SK-N-SH treated with all-trans-retinoic acid at 6 μM for 48 hours (cell line): ENCODE data around the gene ACE.

Experiments used
- ARNTL ChIP-seq: fragments of 450-650 bp; formaldehyde crosslinking; IDR thresholded peaks from 2 replicates; pipeline ENCODE4 v1.5.0; 2020; ENCODE audit warnings: low read depth, mild to moderate bottlenecking, moderate library complexity, borderline replicate concordance
- CREB5 ChIP-seq: fragments of 250-450 bp; sonication (Bioruptor Pico); IDR thresholded peaks from 2 replicates; pipeline ENCODE4 v1.5.1; 2020; ENCODE audit warnings: low read depth, mild to moderate bottlenecking, moderate library complexity
- CSRNP3 ChIP-seq: fragments of 250-450 bp; sonication (Bioruptor Pico); IDR thresholded peaks from 2 replicates; pipeline ENCODE4 v1.5.1; 2021; ENCODE audit warnings: mild to moderate bottlenecking, moderate library complexity
- OSR1 ChIP-seq: fragments of 250-450 bp; sonication (Bioruptor Pico); IDR thresholded peaks from 2 replicates; pipeline ENCODE4 v1.8.0; 2022; ENCODE audit warnings: moderate library complexity, mild to moderate bottlenecking, inconsistent platforms
- ZNF565 ChIP-seq: fragments of 450-650 bp; formaldehyde crosslinking; conservative IDR thresholded peaks from 2 replicates; pipeline ENCODE4 v1.5.0; 2020; ENCODE audit warnings: low read depth, mild to moderate bottlenecking, moderate library complexity
- ZNF8 ChIP-seq: fragments of 450-650 bp; formaldehyde crosslinking; IDR thresholded peaks from 2 replicates; pipeline ENCODE4 v1.5.0; 2020; ENCODE audit warnings: mild to moderate bottlenecking, moderate library complexity
- TF ChIP-seq, protein P1 (sequence below): fragments of 250-450 bp; sonication (Bioruptor Pico); IDR thresholded peaks from 2 replicates; pipeline ENCODE4 v1.5.0; 2020; ENCODE audit warnings: mild to moderate bottlenecking, moderate library complexity

GRCh38 chr17:63531022-63531965 is 54.4 kb downstream of the ACE start:
- TF ChIP-seq CSRNP3 (CRISPR knock-in tag) = no peak
- no peak for TF ChIP-seq ARNTL
- TF ChIP-seq ZNF8 (CRISPR knock-in tag) = no peak
- no peak for TF ChIP-seq OSR1
- TF ChIP-seq, protein P1, sequence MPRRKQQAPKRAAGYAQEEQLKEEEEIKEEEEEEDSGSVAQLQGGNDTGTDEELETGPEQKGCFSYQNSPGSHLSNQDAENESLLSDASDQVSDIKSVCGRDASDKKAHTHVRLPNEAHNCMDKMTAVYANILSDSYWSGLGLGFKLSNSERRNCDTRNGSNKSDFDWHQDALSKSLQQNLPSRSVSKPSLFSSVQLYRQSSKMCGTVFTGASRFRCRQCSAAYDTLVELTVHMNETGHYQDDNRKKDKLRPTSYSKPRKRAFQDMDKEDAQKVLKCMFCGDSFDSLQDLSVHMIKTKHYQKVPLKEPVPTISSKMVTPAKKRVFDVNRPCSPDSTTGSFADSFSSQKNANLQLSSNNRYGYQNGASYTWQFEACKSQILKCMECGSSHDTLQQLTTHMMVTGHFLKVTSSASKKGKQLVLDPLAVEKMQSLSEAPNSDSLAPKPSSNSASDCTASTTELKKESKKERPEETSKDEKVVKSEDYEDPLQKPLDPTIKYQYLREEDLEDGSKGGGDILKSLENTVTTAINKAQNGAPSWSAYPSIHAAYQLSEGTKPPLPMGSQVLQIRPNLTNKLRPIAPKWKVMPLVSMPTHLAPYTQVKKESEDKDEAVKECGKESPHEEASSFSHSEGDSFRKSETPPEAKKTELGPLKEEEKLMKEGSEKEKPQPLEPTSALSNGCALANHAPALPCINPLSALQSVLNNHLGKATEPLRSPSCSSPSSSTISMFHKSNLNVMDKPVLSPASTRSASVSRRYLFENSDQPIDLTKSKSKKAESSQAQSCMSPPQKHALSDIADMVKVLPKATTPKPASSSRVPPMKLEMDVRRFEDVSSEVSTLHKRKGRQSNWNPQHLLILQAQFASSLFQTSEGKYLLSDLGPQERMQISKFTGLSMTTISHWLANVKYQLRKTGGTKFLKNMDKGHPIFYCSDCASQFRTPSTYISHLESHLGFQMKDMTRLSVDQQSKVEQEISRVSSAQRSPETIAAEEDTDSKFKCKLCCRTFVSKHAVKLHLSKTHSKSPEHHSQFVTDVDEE (CRISPR knock-in tag) = no peak
- TF ChIP-seq ZNF565 (CRISPR knock-in tag) = no peak
- TF ChIP-seq CREB5 (CRISPR knock-in tag) = no peak
